ENCODE results near the gene BACH1. TPM values are rescaled to one million over a fixed set of nuclear protein-coding genes. Genes with fewer than 3 reads are reported as not detected.

The BACH1 gene
- total RNA-seq, 1 donor from 2014 or later, result 152 TPM

DNA sequence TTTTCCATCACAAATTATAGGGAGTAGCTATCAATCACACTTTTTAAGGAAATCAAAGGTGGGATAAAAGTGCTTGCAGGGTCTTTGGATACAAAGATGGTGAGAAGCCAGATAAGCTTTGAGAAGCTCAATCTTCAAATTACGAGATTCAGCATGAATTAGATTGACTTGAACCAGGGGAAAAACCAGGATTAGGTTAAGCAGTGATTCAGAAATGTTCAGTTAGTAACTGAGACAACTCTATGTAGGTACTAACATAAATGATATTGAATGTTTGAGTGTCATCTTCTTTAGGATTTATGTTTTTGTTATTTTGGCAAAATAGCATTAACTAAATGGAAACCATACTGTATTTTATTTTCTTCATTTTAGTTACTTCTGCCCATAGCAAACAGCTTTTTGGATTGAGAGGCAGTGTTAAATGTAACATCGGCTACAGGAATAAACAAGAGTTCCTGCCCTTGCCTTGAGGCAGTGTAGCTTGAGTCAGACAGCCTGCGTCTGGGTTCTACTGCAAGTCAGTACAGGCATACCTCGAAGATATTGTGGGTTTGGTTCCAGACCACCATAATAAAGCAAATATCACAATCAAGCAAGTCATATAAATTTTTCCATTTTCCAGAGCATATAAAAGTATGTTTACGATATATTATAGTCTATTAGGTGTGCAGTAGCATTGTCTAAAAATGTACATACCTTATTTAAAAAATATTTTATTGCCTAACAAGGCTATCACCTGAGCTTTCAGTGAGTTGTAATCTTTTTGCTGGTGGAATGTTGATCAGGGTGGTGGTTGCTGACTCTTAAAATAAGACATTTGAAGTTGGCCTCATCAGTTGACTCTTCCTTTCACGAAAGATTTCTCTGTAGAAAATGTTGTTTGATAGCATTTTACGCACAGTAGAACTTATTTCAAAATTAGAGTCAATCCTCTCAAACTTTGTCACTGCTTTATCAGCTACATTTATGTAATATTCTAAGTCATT, 36.9 kb upstream of the BACH1 start:
- H3K27me3 Mint-ChIP-seq, result no peaks in the 10 kb centered on the region
- no peak for TF ChIP-seq CTCF (IDR thresholded peaks at IDR 0.05)
- no peak overlapping the region for H3K4me3 Mint-ChIP-seq
- no peaks in the 10 kb centered on the region for H3K36me3 Mint-ChIP-seq (ENCODE audit: low read depth)
- DNase-seq (no peak), ATAC-seq (ENCODE audit: low read depth) (no peak)
- peaks cover 3% of the 10 kb centered on the region for H3K9me3 Mint-ChIP-seq
- H3K4me1 Mint-ChIP-seq, result peaks cover 14% of the 10 kb centered on the region
- no peak overlapping the region for H3K27ac Mint-ChIP-seq
- intact Hi-C loops (cut with micrococcal nuclease), result no loop called here
- ChIA-PET POLR2A (interaction anchor here (0.7 kb wide), 1 partner anchor 73 kb away, joined by 3 read pairs; no protein-coding TSS in a partner anchor), CTCF (interaction anchor here (1.0 kb wide), 1 partner anchor 115 kb away, joined by 3 read pairs; no protein-coding TSS in a partner anchor)

GRCh38 chr21:29264721-29265120, 34.0 kb upstream of the BACH1 start:
- DNase-seq (no peak), ATAC-seq (ENCODE audit: low read depth) (no peak)
- peaks cover 20% of the 10 kb centered on the region for H3K4me1 Mint-ChIP-seq
- ChIA-PET POLR2A (interaction anchor here (0.8 to 2.9 kb wide), 2 partner anchors 31 to 35 kb away, joined by 3 to 15 read pairs; no protein-coding TSS in a partner anchor), CTCF (no interaction called here)
- no peaks in the 10 kb centered on the region for H3K27me3 Mint-ChIP-seq
- no peak overlapping the region for H3K27ac Mint-ChIP-seq
- TF ChIP-seq CTCF (IDR thresholded peaks at IDR 0.05), result no peak
- peaks cover 3% of the 10 kb centered on the region for H3K9me3 Mint-ChIP-seq
- H3K36me3 Mint-ChIP-seq (ENCODE audit: low read depth), result no peaks in the 10 kb centered on the region
- intact Hi-C loops (cut with micrococcal nuclease), result loop anchor here (1.0 kb wide), 1 partner anchor 31 kb away; no protein-coding TSS in a partner anchor
- no peak overlapping the region for H3K4me3 Mint-ChIP-seq

GRCh38 chr21:29265690-29266479, 32.8 kb upstream of the BACH1 start:
- Mint-ChIP-seq H3K27me3 (no peaks in the 10 kb centered on the region), H3K27ac (peak overlapping the region; percentile 82), H3K4me3 (peak overlapping the region; percentile 17), H3K4me1 (peaks cover 21% of the 10 kb centered on the region), H3K36me3 (ENCODE audit: low read depth) (no peaks in the 10 kb centered on the region), H3K9me3 (peaks cover 3% of the 10 kb centered on the region)
- ChIA-PET CTCF (interaction anchor here (1.6 kb wide), 1 partner anchor 11 kb away, joined by 3 read pairs; no protein-coding TSS in a partner anchor), POLR2A (interaction anchor here (0.8 to 2.9 kb wide), 2 partner anchors 32 to 34 kb away, joined by 3 to 15 read pairs; no protein-coding TSS in a partner anchor)
- DNase-seq (no peak), ATAC-seq (ENCODE audit: low read depth) (peak; percentile 86)
- intact Hi-C loops (cut with micrococcal nuclease), result loop anchor here (1.0 to 2.0 kb wide), 4 partner anchors 15 to 69 kb away; no protein-coding TSS in a partner anchor
- no peak for TF ChIP-seq CTCF (IDR thresholded peaks at IDR 0.05)

GRCh38 chr21:29267666-29268065, 31.1 kb upstream of the BACH1 start:
- no peak overlapping the region for H3K4me3 Mint-ChIP-seq
- CTCF ChIA-PET, result interaction anchor here (0.8 to 1.6 kb wide), 2 partner anchors 9 to 34 kb away, joined by 3 read pairs; no protein-coding TSS in a partner anchor
- POLR2A ChIA-PET, result interaction anchor here (0.7 to 2.9 kb wide), 2 partner anchors 32 to 244 kb away, joined by 3 to 15 read pairs; no protein-coding TSS in a partner anchor

More at GRCh38 chr21:29267666-29268065, 31.1 kb upstream of the BACH1 start:
- no peaks in the 10 kb centered on the region for H3K27me3 Mint-ChIP-seq
- ATAC-seq (ENCODE audit: low read depth) (no peak), DNase-seq (no peak)
- H3K27ac Mint-ChIP-seq, result no peak overlapping the region
- TF ChIP-seq CTCF (IDR thresholded peaks at IDR 0.05), result no peak
- intact Hi-C loops (cut with micrococcal nuclease), result loop anchor here (2.0 kb wide), 2 partner anchors 17 to 71 kb away; no protein-coding TSS in a partner anchor
- H3K36me3 Mint-ChIP-seq (ENCODE audit: low read depth), result no peaks in the 10 kb centered on the region
- H3K4me1 Mint-ChIP-seq, result peaks cover 21% of the 10 kb centered on the region
- peaks cover 3% of the 10 kb centered on the region for H3K9me3 Mint-ChIP-seq

All from activated B cell treated with CpG ODN at 0.5 μM for 24 hours (primary cell).